HG02610 (cell line): Measurements from ENCODE around the gene STK26.
A peak's percentile ranks its signal among the peaks of the same experiment; 100 is the strongest.
"Not testable (repeated sequence)": the region's sequence is repeated elsewhere in the genome, so short reads cannot be mapped to it uniquely, and the experiment has no call there.

ENCODE experiments used
- ATAC-seq: cut with Tn5 transposase; IDR thresholded peaks from one replicate; pipeline ENCODE4 v1.9.1; 2021; ENCODE audit warnings: mild to moderate bottlenecking, moderate library complexity; ENCODE audit not compliant: unreplicated experiment

Gene STK26

GRCh38 chrX:132022967-132023895 lies at the start of gene STK26:
TSS of gene STK26 (plus strand) at chrX:132023302. CDS start at chrX:132023618, 316 bp downstream.
- ATAC-seq, result peak; percentile 80

GRCh38 chrX:131975851-131976250 lies 47.3 kb upstream of the STK26 start:
- no peak for ATAC-seq

- ATAC-seq, result no peak
Measured at GRCh38 chrX:131977619-131978018, 45.5 kb upstream of the STK26 start.

DNA sequence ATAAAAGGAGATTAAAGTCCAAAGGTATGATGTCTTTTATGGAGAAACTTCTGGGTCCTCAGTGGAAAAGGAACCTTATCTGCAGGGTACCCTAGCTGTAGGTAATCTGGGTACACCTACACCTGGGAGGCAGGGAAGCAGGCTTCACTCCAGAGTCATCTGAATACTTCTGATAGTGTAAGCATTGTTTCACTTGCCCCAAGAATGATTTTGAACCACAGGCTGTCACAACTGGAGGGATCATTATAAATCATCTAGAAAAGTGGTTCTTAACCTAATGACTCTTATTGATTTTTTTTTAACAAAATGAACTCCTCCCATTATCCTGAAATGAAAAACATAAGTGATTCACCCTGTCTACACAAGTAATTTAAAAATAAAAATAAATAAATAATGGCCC lies 44.0 kb upstream of the STK26 start:
- no peak for ATAC-seq

DNA sequence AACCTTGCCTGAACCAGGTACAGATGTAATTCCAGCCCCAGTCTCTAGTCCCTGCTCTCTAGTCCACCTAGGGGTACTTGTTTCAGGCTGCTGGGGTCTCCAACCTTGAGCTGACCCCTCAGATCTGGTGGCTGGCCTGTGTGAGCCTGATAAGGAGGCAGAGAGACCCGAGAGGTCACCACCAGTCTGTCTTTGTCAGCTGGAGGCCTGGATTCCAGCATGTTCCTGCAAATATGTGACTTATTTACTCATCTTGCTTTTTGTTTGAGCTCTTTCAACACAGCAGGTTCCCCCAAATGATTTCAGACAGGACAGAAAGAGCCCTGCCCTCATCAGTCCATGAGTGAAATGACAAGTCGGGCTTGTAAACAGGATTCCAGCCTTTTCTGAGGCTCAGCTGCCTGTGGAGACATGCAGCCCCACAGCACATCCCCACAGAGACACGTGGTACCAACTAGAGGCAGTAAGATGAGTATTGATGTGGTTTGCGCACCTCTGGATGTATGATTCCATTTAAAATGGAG lies 37.5 kb upstream of the STK26 start:
- no peak for ATAC-seq

DNA sequence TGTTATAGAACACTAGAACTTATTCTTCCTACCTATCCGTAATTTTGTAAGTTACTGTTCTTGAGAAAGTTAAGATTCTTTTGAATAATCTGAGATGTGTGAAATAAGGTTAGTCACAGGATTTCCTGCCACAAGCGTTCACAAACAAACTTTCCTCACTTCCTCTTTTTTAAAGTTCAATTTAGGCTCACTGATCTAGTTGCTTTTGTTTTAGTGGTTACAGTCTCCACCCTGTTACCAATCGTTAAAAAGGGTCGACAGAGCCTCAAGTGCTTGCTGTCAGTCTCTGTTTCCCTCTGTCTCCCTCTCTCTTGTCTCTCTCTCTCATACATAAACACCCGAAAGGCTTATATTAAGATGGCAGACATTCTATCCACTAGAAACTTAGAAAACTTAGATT lies 35.9 kb upstream of the STK26 start:
- peak; percentile 97 for ATAC-seq

DNA sequence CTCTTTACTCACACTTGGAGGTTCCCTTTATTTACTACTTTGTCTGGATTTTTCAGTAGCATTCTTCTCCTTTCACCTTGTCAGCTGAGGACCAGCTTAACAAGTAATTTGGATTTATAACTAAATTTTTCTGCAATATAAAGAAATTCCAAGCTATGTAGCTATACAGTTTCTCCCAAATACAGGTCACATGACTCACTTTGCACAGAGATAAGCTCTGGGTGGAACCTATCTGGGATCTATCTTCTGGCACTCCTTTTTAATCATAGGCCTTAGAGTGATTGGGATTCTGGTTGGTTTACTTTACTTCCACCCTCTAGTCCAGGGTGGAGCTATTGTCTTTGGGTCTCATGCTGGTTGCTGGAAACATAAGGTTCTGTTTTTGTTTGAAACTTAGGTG lies 34.9 kb upstream of the STK26 start:
- no peak for ATAC-seq

DNA sequence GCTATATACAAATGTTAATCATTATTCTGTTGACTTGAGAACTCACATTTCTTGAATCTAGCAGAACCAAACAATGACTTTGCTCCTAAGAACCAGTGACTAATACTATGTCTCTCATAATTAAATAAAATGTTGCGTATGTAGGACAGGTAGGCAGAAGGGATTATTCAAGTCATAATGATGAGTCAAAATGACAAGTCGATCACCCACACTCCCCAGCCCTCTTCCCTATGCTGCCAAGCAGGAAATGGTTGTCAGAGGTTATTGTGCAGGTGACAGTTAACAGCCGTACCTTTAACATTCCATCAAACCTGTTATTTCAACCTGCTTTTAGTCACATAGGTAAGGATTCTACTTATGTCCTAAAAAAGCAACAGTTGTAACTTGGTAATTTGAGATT lies 22.0 kb upstream of the STK26 start:
- ATAC-seq, result no peak

DNA sequence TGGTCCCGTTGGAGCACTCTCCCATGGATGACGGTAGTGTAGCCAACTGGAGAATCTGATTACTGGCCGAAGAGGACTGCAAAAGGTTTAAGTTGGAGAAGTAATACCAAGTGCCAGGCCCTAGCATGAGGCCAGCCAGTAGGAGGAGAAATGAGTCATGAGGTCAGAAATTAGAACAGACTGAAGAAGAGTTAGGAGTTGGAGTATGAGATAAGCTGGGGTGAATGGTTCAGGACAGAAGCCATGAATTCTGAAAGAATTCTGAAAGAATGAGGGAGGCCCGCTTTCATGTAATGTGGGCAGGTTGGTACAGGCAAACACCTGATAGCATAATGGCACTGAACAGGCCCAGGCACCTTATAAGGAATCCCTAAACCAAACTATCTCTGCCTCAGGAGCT lies 18.4 kb upstream of the STK26 start:
- no peak for ATAC-seq

- ATAC-seq, result no peak
Measured at GRCh38 chrX:132009350-132009749, 13.8 kb upstream of the STK26 start.

DNA sequence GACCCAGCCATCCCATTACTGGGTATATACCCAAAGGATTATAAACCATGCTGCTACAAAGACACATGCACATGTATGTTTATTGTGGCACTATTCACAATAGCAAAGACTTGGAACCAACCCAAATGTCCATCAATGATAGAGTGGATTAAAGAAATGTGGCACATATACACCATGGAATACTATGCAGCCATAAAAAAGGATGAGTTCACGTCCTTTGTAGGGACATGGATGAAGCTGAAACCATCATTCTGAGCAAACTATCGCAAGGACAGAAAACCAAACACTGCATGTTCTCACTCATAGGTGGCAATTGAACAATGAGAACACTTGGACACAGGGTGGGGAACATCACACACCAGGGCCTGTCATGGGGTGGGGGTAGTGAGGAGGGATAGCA lies 12.9 kb upstream of the STK26 start:
- ATAC-seq, result not testable (repeated sequence)

DNA sequence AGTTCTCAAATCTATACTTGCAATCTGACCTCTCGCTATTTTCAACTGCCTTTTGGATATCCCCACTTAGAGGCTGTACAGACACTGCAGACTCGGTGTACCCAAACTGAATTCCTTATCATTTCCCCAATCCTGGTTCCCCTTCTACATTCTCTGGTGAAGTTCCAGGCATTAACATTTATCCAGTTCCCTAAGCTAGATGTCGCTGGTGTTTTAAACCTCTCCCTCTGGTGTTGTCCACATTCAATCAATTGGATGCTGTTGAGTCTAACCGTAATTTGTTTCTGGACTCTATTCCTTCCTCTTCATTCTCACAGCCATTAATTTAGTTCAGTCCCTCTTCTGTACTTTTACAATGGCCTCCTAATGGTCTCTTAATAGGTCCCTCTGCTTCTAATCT lies 7.2 kb upstream of the STK26 start:
- ATAC-seq, result no peak

DNA sequence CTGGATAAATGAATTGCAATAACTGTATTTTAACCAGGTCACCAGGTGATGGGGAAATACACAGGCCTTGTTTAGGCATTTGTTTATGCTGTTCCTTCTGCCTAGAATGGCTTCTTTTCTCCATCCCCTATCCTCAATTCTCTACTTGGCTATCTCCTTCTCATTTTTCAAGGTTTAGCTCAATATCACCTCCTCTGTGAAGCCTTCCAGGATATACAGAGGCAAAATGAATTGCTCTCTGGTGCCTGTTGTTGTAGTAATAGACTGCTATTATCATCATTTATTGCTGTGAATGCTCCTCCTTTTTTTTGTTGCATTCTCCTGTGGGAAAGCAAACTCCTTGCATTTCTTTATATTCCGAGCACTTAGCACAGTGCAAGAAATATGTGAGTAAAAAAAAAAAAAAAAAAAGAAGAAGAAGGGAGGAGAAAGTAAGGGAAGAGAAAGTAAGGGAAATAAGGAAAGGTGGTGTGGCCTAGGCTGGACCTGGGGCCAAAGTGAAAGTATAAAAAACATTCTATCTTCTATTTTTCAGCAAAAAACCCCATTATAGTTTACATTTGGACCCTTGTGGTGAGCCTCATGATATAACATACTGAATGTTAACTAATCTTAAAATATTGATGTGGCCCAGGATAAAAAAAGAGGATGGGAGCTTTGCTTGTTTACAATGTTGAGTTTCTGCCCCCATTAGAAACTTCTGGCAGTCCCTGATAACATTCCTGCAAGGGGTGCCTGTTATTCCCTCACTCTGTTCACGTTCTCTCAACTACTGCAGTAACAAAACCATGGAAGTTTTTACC lies 6.3 kb upstream of the STK26 start:
- ATAC-seq, result no peak

DNA sequence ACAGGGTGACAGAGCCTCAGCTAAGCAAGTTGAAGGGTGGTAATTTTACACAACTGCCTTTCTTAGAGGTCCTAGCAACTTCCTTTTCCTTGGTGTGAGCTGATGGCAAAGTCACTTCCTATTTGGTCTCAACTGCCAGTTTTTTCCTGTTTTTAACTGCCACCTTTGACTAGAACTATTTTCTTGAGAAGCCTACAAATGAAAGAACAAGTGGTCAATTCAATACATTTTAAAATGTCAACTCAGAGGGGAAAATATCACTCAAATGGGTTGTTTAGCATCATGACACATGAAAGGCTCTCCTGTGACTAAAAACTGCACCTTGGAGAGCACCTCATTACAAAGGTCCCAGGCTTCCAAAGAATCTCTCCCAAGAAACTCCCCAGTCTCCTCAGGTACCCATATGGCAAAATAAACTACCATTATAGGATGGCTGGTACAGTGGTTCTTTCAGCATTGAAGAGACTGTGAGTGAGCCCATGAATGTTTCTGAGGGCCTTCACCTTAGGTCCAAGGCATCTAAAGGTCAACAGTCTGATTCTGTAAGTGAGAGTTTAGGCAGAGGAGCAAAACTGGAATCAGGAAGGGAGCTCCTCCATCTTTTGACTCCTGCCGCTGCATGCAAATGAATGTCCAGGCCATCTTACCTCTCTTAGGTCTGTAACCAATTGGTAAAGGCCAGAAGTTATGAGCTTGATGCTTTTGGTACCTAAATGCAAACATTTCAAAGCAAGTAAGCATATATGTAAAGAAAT lies 5.5 kb upstream of the STK26 start:
- ATAC-seq, result no peak

- peak; percentile 15 for ATAC-seq
Measured at GRCh38 chrX:132022198-132022966, 720 bp upstream of the STK26 start.

DNA sequence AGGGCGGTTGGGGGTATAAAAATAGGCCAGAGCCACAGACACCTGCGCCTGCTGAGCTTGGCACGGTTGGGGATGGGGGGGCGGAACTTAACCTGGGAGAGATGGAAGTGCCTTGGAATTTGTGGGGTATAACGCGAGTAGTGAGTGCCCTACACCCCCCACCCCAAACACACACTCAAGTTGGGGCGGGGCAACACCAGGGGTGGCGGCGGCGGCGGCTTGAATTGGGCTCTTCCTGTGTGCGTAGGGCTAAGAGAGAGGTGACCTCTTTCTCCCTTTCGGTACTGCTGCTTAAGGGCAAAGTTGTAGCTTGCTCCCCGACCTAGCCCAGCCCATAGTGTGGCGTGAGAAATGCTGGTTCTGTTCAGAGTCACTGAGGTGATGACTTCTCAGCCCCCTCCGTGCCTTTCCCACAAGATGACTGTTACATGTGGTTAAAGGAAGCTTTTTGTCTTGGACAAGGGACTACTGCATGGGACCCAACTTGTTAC lies 839 bp downstream of the STK26 start:
- ATAC-seq, result peak; percentile 48

GRCh38 chrX:132025041-132025440 lies 1.9 kb downstream of the STK26 start:
- no peak for ATAC-seq

DNA sequence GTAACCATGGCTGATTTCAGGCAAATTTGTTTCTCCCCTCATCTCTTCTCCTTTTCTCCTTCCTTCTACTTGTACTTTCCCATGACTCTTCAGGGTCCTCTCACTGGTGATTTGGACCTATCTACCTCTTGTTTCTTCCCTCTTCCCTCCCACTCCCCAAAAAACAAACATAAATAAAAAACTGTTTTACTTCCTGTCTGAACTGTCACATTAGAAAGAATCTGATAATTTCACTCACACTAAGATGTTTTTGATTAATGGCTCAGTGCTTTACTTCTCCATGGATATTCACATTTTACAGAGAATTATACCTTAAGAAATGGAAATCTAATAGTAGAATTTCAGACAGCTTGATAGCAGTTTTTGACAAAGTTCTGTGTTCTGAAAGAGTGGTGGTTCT lies 7.2 kb downstream of the STK26 start:
- no peak for ATAC-seq

- no peak for ATAC-seq
Measured at GRCh38 chrX:132031867-132032266, 8.8 kb downstream of the STK26 start.

GRCh38 chrX:132033166-132033565 lies 10.1 kb downstream of the STK26 start:
- ATAC-seq, result no peak
